ENCODE results near the gene OR5K1. TPM values are rescaled to one million over a fixed set of nuclear protein-coding genes. Genes with fewer than 3 reads are reported as not detected.

OR5K1 gene
- total RNA-seq = not detected

GRCh38 chr3:98462901-98463300 is at the start of gene OR5K1:
Gene OR5K1 (plus strand): TSS chr3:98463201. CDS start chr3:98469577, 6,376 bp downstream.
- H3K4me3 ChIP-seq (ENCODE audit: low read length) = no peak within 1 kb of the TSS
- no peaks in the 10 kb centered on the region for H3K9me3 ChIP-seq (ENCODE audit: low read depth, low read length)
- H3K4me1 ChIP-seq (ENCODE audit: insufficient read depth, low read length) = no peaks in the 10 kb centered on the region
- H3K27me3 ChIP-seq (ENCODE audit: insufficient read depth, low read length) = no peaks in the 10 kb centered on the region

- Histone ChIP-seq H3K9me3 (ENCODE audit: low read depth, low read length) (peaks cover 18% of the 10 kb centered on the region), H3K4me1 (ENCODE audit: insufficient read depth, low read length) (no peaks in the 10 kb centered on the region), H3K27me3 (ENCODE audit: insufficient read depth, low read length) (no peaks in the 10 kb centered on the region), H3K4me3 (ENCODE audit: low read length) (no peak overlapping the region)
Measured at GRCh38 chr3:98432575-98432974, 30.4 kb upstream of the OR5K1 start.

- Histone ChIP-seq H3K4me1 (ENCODE audit: insufficient read depth, low read length) (no peaks in the 10 kb centered on the region), H3K9me3 (ENCODE audit: low read depth, low read length) (peaks cover 18% of the 10 kb centered on the region), H3K4me3 (ENCODE audit: low read length) (no peak overlapping the region)
Measured at GRCh38 chr3:98433764-98434163, 29.2 kb upstream of the OR5K1 start.

GRCh38 chr3:98434412-98434811 is 28.6 kb upstream of the OR5K1 start:
- H3K4me3 ChIP-seq (ENCODE audit: low read length) = no peak overlapping the region
- H3K9me3 ChIP-seq (ENCODE audit: low read depth, low read length) = peaks cover 15% of the 10 kb centered on the region
- no peaks in the 10 kb centered on the region for H3K4me1 ChIP-seq (ENCODE audit: insufficient read depth, low read length)
- no peaks in the 10 kb centered on the region for H3K27me3 ChIP-seq (ENCODE audit: insufficient read depth, low read length)

More at GRCh38 chr3:98433764-98434163, 29.2 kb upstream of the OR5K1 start:
- H3K27me3 ChIP-seq (ENCODE audit: insufficient read depth, low read length) = no peaks in the 10 kb centered on the region

- Histone ChIP-seq H3K9me3 (ENCODE audit: low read depth, low read length) (no peaks in the 10 kb centered on the region), H3K4me1 (ENCODE audit: insufficient read depth, low read length) (no peaks in the 10 kb centered on the region), H3K27me3 (ENCODE audit: insufficient read depth, low read length) (no peaks in the 10 kb centered on the region), H3K4me3 (ENCODE audit: low read length) (no peak overlapping the region)
Measured at GRCh38 chr3:98440283-98440682, 22.7 kb upstream of the OR5K1 start.

- Histone ChIP-seq H3K4me3 (ENCODE audit: low read length) (no peak overlapping the region), H3K9me3 (ENCODE audit: low read depth, low read length) (no peaks in the 10 kb centered on the region), H3K27me3 (ENCODE audit: insufficient read depth, low read length) (no peaks in the 10 kb centered on the region), H3K4me1 (ENCODE audit: insufficient read depth, low read length) (no peaks in the 10 kb centered on the region)
Measured at GRCh38 chr3:98445949-98446406, 17.0 kb upstream of the OR5K1 start.

- no peaks in the 10 kb centered on the region for H3K9me3 ChIP-seq (ENCODE audit: low read depth, low read length)
- no peaks in the 10 kb centered on the region for H3K4me1 ChIP-seq (ENCODE audit: insufficient read depth, low read length)
- no peaks in the 10 kb centered on the region for H3K27me3 ChIP-seq (ENCODE audit: insufficient read depth, low read length)
- H3K4me3 ChIP-seq (ENCODE audit: low read length) = no peak overlapping the region
Measured at GRCh38 chr3:98449606-98450193, 13.3 kb upstream of the OR5K1 start.

GRCh38 chr3:98450372-98450771 is 12.6 kb upstream of the OR5K1 start:
- Histone ChIP-seq H3K4me3 (ENCODE audit: low read length) (no peak overlapping the region), H3K9me3 (ENCODE audit: low read depth, low read length) (no peaks in the 10 kb centered on the region), H3K4me1 (ENCODE audit: insufficient read depth, low read length) (no peaks in the 10 kb centered on the region), H3K27me3 (ENCODE audit: insufficient read depth, low read length) (no peaks in the 10 kb centered on the region)

- Histone ChIP-seq H3K4me3 (ENCODE audit: low read length) (no peak overlapping the region), H3K9me3 (ENCODE audit: low read depth, low read length) (no peaks in the 10 kb centered on the region), H3K4me1 (ENCODE audit: insufficient read depth, low read length) (no peaks in the 10 kb centered on the region), H3K27me3 (ENCODE audit: insufficient read depth, low read length) (no peaks in the 10 kb centered on the region)
Measured at GRCh38 chr3:98453827-98454226, 9.2 kb upstream of the OR5K1 start.

GRCh38 chr3:98454929-98455328 is 8.1 kb upstream of the OR5K1 start:
- H3K4me3 ChIP-seq (ENCODE audit: low read length) = no peak overlapping the region
- H3K27me3 ChIP-seq (ENCODE audit: insufficient read depth, low read length) = no peaks in the 10 kb centered on the region
- no peaks in the 10 kb centered on the region for H3K9me3 ChIP-seq (ENCODE audit: low read depth, low read length)
- no peaks in the 10 kb centered on the region for H3K4me1 ChIP-seq (ENCODE audit: insufficient read depth, low read length)

GRCh38 chr3:98457543-98457942 is 5.5 kb upstream of the OR5K1 start:
- Histone ChIP-seq H3K27me3 (ENCODE audit: insufficient read depth, low read length) (no peaks in the 10 kb centered on the region), H3K9me3 (ENCODE audit: low read depth, low read length) (no peaks in the 10 kb centered on the region), H3K4me3 (ENCODE audit: low read length) (no peak overlapping the region), H3K4me1 (ENCODE audit: insufficient read depth, low read length) (no peaks in the 10 kb centered on the region)

- Histone ChIP-seq H3K9me3 (ENCODE audit: low read depth, low read length) (no peaks in the 10 kb centered on the region), H3K4me3 (ENCODE audit: low read length) (no peak overlapping the region), H3K27me3 (ENCODE audit: insufficient read depth, low read length) (no peaks in the 10 kb centered on the region), H3K4me1 (ENCODE audit: insufficient read depth, low read length) (no peaks in the 10 kb centered on the region)
Measured at GRCh38 chr3:98460220-98460619, 2.8 kb upstream of the OR5K1 start.

GRCh38 chr3:98482717-98483482 is 19.9 kb downstream of the OR5K1 start:
- H3K4me1 ChIP-seq (ENCODE audit: insufficient read depth, low read length) = no peaks in the 10 kb centered on the region
- H3K27me3 ChIP-seq (ENCODE audit: insufficient read depth, low read length) = no peaks in the 10 kb centered on the region
- no peak overlapping the region for H3K4me3 ChIP-seq (ENCODE audit: low read length)
- peaks cover 16% of the 10 kb centered on the region for H3K9me3 ChIP-seq (ENCODE audit: low read depth, low read length)

GRCh38 chr3:98483626-98484025 is 20.6 kb downstream of the OR5K1 start:
- Histone ChIP-seq H3K4me1 (ENCODE audit: insufficient read depth, low read length) (no peaks in the 10 kb centered on the region), H3K4me3 (ENCODE audit: low read length) (no peak overlapping the region), H3K27me3 (ENCODE audit: insufficient read depth, low read length) (peaks cover 3% of the 10 kb centered on the region), H3K9me3 (ENCODE audit: low read depth, low read length) (peaks cover 22% of the 10 kb centered on the region)

GRCh38 chr3:98497381-98497780 is 34.4 kb downstream of the OR5K1 start, which contains the start of gene OR5K2:
Gene OR5K2 (plus strand): TSS chr3:98497681. CDS start chr3:98497681, 0 bp downstream.
- Histone ChIP-seq H3K27me3 (ENCODE audit: insufficient read depth, low read length) (no peaks in the 10 kb centered on the region), H3K4me3 (ENCODE audit: low read length) (no peak within 1 kb of the TSS), H3K4me1 (ENCODE audit: insufficient read depth, low read length) (no peaks in the 10 kb centered on the region), H3K9me3 (ENCODE audit: low read depth, low read length) (no peaks in the 10 kb centered on the region)

- no peaks in the 10 kb centered on the region for H3K9me3 ChIP-seq (ENCODE audit: low read depth, low read length)
- H3K4me3 ChIP-seq (ENCODE audit: low read length) = no peak overlapping the region
- no peaks in the 10 kb centered on the region for H3K27me3 ChIP-seq (ENCODE audit: insufficient read depth, low read length)
- no peaks in the 10 kb centered on the region for H3K4me1 ChIP-seq (ENCODE audit: insufficient read depth, low read length)
Measured at GRCh38 chr3:98500019-98500418, 37.0 kb downstream of the OR5K1 start.

Measured in mononuclear cell (primary cell).